Smooth muscle cell (in vitro differentiated cells): ENCODE measurements around the gene TBC1D10B. TPM values are rescaled to one million over a fixed set of nuclear protein-coding genes. Genes with fewer than 3 reads are reported as not detected.

Experiments
- DNase-seq: peaks from one replicate; lab custom pipeline; 2025; ENCODE audit not compliant: unreplicated experiment; lab: John Stamatoyannopoulos, UW
- H2AFZ ChIP-seq: fragments of 200-600 bp; sonication (generic); 2 replicates; pipeline ENCODE4 v1.6.0; 2016; ENCODE audit warnings: antibody characterized with exemption, low read depth, mild to moderate bottlenecking
- H3F3A ChIP-seq: fragments of 200-600 bp; sonication (generic); 2 replicates; pipeline ENCODE4 v1.6.0; 2017; ENCODE audit warnings: antibody characterized with exemption, low read depth
- H3K27ac ChIP-seq: fragments of 200-600 bp; sonication (generic); 2 replicates; pipeline ENCODE4 v1.5.1; 2016; ENCODE audit warnings: low read depth, mild to moderate bottlenecking
- H3K27me3 ChIP-seq: fragments of 200-600 bp; sonication (generic); 2 replicates; pipeline ENCODE4 v1.6.1; 2016; ENCODE audit warnings: low read depth, mild to moderate bottlenecking
- H3K36me3 ChIP-seq: fragments of 200-600 bp; sonication (generic); 2 replicates; pipeline ENCODE4 v1.5.1; 2016; ENCODE audit warnings: low read depth
- H3K4me1 ChIP-seq: fragments of 200-600 bp; sonication (generic); 2 replicates; pipeline ENCODE4 v1.5.1; 2016; ENCODE audit warnings: low read depth
- H3K4me2 ChIP-seq: fragments of 200-600 bp; sonication (generic); 2 replicates; pipeline ENCODE4 v1.6.0; 2016; ENCODE audit warnings: mild to moderate bottlenecking
- H3K4me3 ChIP-seq: fragments of 200-600 bp; sonication (generic); 2 replicates; pipeline ENCODE4 v1.5.1; 2016; ENCODE audit warnings: mild to moderate bottlenecking
- H3K79me2 ChIP-seq: fragments of 200-600 bp; sonication (generic); 2 replicates; pipeline ENCODE4 v1.6.0; 2016; ENCODE audit warnings: low read depth, mild to moderate bottlenecking
- H3K9ac ChIP-seq: fragments of 200-600 bp; sonication (generic); 2 replicates; pipeline ENCODE4 v1.6.0; 2016; ENCODE audit warnings: low read depth
- H3K9me3 ChIP-seq: fragments of 200-600 bp; sonication (generic); replicated peaks from 2 replicates; pipeline ENCODE4 v1.5.1; 2016; ENCODE audit warnings: low read depth
- H4K20me1 ChIP-seq: fragments of 200-600 bp; sonication (generic); 2 replicates; pipeline ENCODE4 v1.6.0; 2016; ENCODE audit warnings: low read depth
- CTCF ChIP-seq: fragments of 200-600 bp; sonication (generic); IDR thresholded peaks from 2 replicates; pipeline ENCODE4 v1.5.1; 2017; ENCODE audit warnings: borderline replicate concordance, mild to moderate bottlenecking, antibody characterized with exemption; ENCODE audit not compliant: insufficient read depth, poor library complexity, severe bottlenecking
- WGBS: methylation state at CpG from one replicate; pipeline ENCODE4 v1.1.7; 2016; ENCODE audit warnings: low lambda C conversion rate; 5-methylcytosine and 5-hydroxymethylcytosine counted together
- polyA plus RNA-seq: library from polyadenylated mRNA; unstranded; fragments of >200 nt; fragmentation: Nextera tagmentation; extraction: Ambion mirVana; gene quantifications from 2 replicates; pipeline ENCODE4 v1.2.1, GENCODE V29; 2016
- total RNA-seq: library from RNA; depleted of rRNA; stranded (reverse); fragments of >200 nt; gene quantifications from 2 replicates; pipeline ENCODE4 v1.2.3, GENCODE V29; 2014

The TBC1D10B gene
- total and polyA plus RNA-seq, 2 experiments from 2014 or later, result 17.7 to 37.4 TPM

DNA sequence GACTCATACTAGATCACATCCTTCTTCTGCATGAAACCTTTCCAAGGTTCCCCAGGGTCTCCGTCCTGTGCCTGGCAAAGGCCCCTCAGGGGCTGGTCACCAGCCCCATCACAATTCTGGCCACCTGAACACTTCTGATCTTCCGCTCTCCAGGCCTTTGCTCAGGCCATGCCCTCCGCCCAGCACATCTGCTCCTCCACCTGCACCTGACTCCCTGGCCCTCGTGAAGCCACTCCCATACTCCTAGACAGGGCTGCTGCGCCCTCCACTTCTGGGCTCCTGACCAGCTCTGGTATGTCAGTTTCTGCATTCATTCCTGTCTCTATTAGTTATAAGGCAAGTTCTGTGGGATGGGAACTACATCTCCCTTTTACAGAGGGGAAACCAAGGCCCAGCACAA, 2.4 kb upstream of the TBC1D10B start:
- Histone ChIP-seq H3K27me3 (no peaks in the 10 kb centered on the region), H2AFZ (no peak overlapping the region), H3K36me3 (no peaks in the 10 kb centered on the region), H3K9ac (no peak overlapping the region), H3K79me2 (peaks cover 21% of the 10 kb centered on the region), H3K4me2 (no peak overlapping the region), H3F3A (peaks cover 4% of the 10 kb centered on the region), H3K4me1 (peaks cover 26% of the 10 kb centered on the region), H3K9me3 (no peaks in the 10 kb centered on the region), H3K27ac (no peak overlapping the region), H3K4me3 (no peak overlapping the region), H4K20me1 (peaks cover 20% of the 10 kb centered on the region)
- TF ChIP-seq CTCF, result no peak
- no peak for DNase-seq
- 96% methylated on average over 5 of the region's 5 CpGs for WGBS

- no peaks in the 10 kb centered on the region for H3K9me3 ChIP-seq
- no peaks in the 10 kb centered on the region for H3K36me3 ChIP-seq
- H3K4me1 ChIP-seq, result peaks cover 29% of the 10 kb centered on the region
- H3K4me3 ChIP-seq, result no peak overlapping the region
- no peak for TF ChIP-seq CTCF
- H3K9ac ChIP-seq, result no peak overlapping the region
- H3K4me2 ChIP-seq, result no peak overlapping the region
- peaks cover 27% of the 10 kb centered on the region for H3K79me2 ChIP-seq
- H4K20me1 ChIP-seq, result peaks cover 26% of the 10 kb centered on the region
- H3K27me3 ChIP-seq, result no peaks in the 10 kb centered on the region
- H3K27ac ChIP-seq, result no peak overlapping the region
- no peak for DNase-seq
- H2AFZ ChIP-seq, result no peak overlapping the region
- H3F3A ChIP-seq, result peaks cover 4% of the 10 kb centered on the region
- WGBS, result 96% methylated on average over 5 of the region's 6 CpGs
Observed at GRCh38 chr16:30372038-30372712, 1.9 kb upstream of the TBC1D10B start.

- TF ChIP-seq CTCF, result no peak
- Histone ChIP-seq H3K4me1 (peaks cover 25% of the 10 kb centered on the region), H3K27ac (peak overlapping the region; percentile 39), H4K20me1 (peaks cover 34% of the 10 kb centered on the region), H3K9me3 (no peaks in the 10 kb centered on the region), H3K9ac (peak overlapping the region; percentile 21), H2AFZ (peak overlapping the region; percentile 4), H3K4me2 (peak overlapping the region; percentile 81), H3K27me3 (no peaks in the 10 kb centered on the region), H3K4me3 (peak overlapping the region; percentile 38), H3K79me2 (peaks cover 35% of the 10 kb centered on the region), H3F3A (peaks cover 4% of the 10 kb centered on the region), H3K36me3 (no peaks in the 10 kb centered on the region)
- WGBS, result 35% methylated on average over 10 of the region's 11 CpGs
- DNase-seq, result no peak
Observed at GRCh38 chr16:30371248-30371816, 1.0 kb upstream of the TBC1D10B start.
